ENCODE measurements around the gene RHBDL3.

Gene RHBDL3

DNA sequence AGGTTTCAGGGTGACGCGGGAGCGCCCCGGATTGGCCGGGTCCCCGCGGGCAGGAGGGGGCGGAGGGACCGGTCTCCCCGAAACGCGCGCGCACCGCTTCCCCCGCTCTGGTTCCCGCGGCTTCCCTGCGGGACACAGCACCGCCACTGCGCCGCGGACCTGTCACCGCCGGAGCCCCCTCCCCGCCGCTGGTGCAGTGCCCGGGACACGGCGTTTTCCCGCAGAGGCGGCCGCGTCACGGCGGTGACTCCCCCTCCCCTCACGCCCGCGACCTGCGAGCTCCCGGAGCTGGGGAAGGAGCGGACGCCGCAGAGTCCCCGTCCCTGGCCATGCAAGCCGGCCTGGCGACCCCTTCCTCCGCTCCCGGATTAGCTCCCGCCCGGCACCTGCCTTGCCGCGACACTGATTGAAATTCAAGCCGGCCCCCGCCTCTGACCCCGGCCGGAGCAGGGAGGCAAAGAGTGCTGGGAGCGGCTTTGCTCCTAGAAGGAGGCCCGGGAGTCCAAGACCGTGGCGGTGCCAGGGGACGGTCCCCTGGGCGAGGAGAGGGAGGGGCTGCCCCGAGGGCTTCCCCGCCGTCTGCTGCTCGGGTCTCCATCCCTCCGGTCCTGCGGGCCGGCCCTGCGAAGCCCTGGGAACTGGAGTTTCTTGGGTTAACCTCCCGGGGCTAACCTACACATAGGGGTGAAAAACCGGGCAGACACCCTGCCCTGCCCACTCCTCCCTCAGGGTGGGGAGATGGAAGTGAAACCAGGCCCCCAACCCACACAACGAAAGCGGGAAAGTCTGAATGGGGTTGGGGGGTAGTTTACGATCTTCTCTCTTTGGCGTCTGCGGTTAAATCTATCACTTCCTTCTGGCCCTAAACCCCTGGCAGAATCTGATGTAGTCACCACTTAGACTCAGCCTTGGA, 1.0 kb downstream of the RHBDL3 start:
- no peak overlapping the region for H3K27ac ChIP-seq
- no peak for TF ChIP-seq ZFX (IDR thresholded peaks at IDR 0.05)
- TF ChIP-seq, protein P1, sequence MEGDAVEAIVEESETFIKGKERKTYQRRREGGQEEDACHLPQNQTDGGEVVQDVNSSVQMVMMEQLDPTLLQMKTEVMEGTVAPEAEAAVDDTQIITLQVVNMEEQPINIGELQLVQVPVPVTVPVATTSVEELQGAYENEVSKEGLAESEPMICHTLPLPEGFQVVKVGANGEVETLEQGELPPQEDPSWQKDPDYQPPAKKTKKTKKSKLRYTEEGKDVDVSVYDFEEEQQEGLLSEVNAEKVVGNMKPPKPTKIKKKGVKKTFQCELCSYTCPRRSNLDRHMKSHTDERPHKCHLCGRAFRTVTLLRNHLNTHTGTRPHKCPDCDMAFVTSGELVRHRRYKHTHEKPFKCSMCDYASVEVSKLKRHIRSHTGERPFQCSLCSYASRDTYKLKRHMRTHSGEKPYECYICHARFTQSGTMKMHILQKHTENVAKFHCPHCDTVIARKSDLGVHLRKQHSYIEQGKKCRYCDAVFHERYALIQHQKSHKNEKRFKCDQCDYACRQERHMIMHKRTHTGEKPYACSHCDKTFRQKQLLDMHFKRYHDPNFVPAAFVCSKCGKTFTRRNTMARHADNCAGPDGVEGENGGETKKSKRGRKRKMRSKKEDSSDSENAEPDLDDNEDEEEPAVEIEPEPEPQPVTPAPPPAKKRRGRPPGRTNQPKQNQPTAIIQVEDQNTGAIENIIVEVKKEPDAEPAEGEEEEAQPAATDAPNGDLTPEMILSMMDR (conservative IDR thresholded peaks at IDR 0.05) = no peak

GRCh38 chr17:32267690-32268205, 2.1 kb downstream of the RHBDL3 start:
- H3K27ac ChIP-seq = no peak overlapping the region
- TF ChIP-seq, protein P1 (conservative IDR thresholded peaks at IDR 0.05) = no peak
- TF ChIP-seq ZFX (IDR thresholded peaks at IDR 0.05) = no peak

DNA sequence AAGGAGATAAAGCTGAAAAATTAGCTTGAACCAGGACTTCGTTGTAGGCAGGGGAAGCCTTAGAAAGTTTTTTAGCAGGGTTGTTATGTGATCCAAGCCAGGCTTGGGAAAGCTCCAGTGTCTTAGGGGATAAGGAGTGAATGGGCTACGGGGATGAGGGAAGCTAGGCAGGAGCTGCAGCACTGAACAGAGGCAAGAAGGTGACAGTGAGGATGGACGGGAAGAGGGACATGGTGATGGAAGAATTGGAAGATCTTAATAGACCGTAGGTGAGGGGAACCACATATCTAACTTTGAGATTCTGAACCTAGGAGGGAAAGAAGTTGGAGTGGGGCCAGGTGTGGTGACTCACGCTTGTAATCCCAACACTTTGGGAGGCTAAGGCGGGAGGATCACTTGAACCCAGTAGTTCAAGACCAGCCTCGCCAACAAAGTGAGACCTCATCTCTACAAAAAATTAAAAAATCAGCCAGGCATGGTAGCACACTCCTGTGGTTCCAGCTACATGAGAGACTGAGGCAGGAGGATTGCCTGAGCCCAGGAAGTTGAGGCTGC, 3.2 kb downstream of the RHBDL3 start:
- no peak for TF ChIP-seq ZFX (IDR thresholded peaks at IDR 0.05)
- TF ChIP-seq, protein P1 (conservative IDR thresholded peaks at IDR 0.05) = no peak
- H3K27ac ChIP-seq = no peak overlapping the region

- no peak for TF ChIP-seq ZFX (IDR thresholded peaks at IDR 0.05)
- TF ChIP-seq, protein P1 (conservative IDR thresholded peaks at IDR 0.05) = no peak
- H3K27ac ChIP-seq = no peak overlapping the region
Observed at GRCh38 chr17:32269377-32269776, 3.7 kb downstream of the RHBDL3 start.

DNA sequence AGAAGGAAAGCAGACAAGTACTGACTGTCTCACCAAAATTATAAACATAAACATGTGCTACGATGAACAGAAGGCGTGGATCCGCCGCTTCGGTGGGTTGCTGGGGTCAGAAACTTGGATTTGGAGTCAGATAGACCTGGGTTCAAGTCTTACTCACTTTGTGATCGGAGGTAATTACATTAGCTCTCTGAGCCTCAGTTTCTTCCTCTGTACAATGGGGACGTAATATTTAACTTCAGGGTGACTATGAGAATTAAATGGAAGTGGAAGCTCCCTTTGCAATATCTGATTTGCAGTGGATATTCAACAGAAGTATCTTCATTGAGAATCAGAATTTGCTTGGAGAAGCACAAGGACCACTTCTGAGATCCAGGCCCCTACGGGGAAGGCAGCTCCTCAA, 6.2 kb downstream of the RHBDL3 start:
- no peak for TF ChIP-seq ZFX (IDR thresholded peaks at IDR 0.05)
- TF ChIP-seq, protein P1 (conservative IDR thresholded peaks at IDR 0.05) = no peak
- no peak overlapping the region for H3K27ac ChIP-seq

DNA sequence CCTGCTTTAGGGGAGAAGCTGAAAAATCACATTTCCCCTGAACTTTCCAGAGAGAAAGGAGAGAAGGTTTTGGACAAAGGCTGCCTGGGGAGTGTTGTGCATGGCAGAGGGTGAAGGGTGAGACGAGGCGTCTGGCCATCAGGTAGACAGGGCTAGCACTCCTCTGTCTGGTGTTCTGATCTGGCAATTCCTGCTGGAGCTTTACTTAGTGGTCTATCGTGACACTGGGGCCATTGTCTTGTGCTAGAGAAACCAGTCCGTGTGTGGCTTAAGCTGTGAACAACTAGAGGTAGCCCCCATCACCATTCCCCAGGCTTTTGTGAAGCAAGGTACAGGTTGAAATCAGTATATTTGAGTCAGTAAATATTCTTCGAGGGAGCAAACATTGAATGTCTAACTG, 8.5 kb downstream of the RHBDL3 start:
- no peak overlapping the region for H3K27ac ChIP-seq
- TF ChIP-seq, protein P1 (conservative IDR thresholded peaks at IDR 0.05) = no peak
- no peak for TF ChIP-seq ZFX (IDR thresholded peaks at IDR 0.05)

DNA sequence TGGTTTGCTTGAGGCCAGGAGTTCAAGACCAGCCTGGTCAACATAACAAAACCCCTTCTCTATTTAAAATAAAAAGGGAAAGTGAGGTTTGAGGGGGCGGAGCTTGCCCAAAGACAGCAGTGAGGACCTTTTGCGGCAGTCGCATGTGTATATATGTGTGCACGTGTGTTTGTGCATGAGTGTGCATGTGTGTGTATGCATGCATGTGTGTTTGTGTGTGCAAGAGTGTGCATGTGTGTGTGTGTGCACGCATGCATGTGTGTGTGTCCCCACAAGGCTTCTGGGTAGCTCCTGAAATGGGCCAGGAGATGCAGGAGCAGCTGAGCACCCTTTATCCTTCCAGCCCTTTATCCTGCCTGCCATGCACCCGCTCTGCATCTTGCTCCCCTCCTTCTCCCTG, 9.0 kb downstream of the RHBDL3 start:
- no peak overlapping the region for H3K27ac ChIP-seq
- TF ChIP-seq ZFX (IDR thresholded peaks at IDR 0.05) = no peak
- TF ChIP-seq, protein P1 (conservative IDR thresholded peaks at IDR 0.05) = no peak

Measured in C4-2B (cell line).